ENCODE measurements around the gene OR52B2.

DNA sequence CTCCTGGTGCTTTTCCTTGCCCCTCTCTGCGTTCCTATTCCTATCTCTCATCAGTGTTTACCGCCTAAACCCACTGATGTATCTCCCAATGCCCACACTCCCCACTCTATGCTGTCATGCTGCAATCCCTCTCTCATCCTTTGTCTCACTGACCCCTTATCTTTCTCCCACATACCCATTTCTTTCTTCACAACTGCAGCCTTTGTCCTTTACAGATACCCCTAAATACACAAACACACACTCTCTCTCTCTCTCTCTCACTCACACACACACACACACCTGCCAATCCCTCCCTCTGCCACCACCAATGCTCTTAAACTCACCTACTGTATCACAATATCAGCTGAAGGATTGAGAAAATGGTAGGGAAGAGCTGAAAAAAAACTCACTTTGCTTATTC lies 5.3 kb upstream of the OR52B2 start:
- TF ChIP-seq EZH2 (IDR thresholded peaks at IDR 0.05), result no peak
- no peak for TF ChIP-seq POLR2AphosphoS5 (IDR thresholded peaks at IDR 0.05; ENCODE audit: borderline replicate concordance, low read depth, low read length)
- TF ChIP-seq FOXP2 (optimal IDR thresholded peaks at IDR 0.05; ENCODE audit: control extremely low read depth, extremely low read length, insufficient read depth), result no peak
